Ectodermal cell (in vitro differentiated cells): ENCODE results near the gene BAIAP3.

Source experiments
- H3K27ac ChIP-seq: 2 replicates; pipeline ENCODE4 v1.7.0; 2013; ENCODE audit warnings: mild to moderate bottlenecking, low read depth, low read length; ENCODE audit not compliant: insufficient read depth, poor library complexity, severe bottlenecking
- H3K27me3 ChIP-seq: 2 replicates; pipeline ENCODE4 v1.7.0; 2013; ENCODE audit warnings: mild to moderate bottlenecking, low read length; ENCODE audit not compliant: insufficient read depth, control insufficient read depth, poor library complexity, severe bottlenecking
- H3K36me3 ChIP-seq: one replicate; pipeline ENCODE4 v1.7.0; 2013; ENCODE audit warnings: low read length; ENCODE audit not compliant: control insufficient read depth, insufficient read depth
- H3K4me1 ChIP-seq: one replicate; pipeline ENCODE4 v1.7.0; 2013; ENCODE audit warnings: low read length; ENCODE audit not compliant: control insufficient read depth, insufficient read depth
- H3K4me3 ChIP-seq: 2 replicates; pipeline ENCODE4 v1.7.0; 2013; ENCODE audit warnings: low read depth, low read length, control low read depth; ENCODE audit not compliant: insufficient read depth
- H3K9me3 ChIP-seq: 2 replicates; pipeline ENCODE4 v1.7.0; 2013; ENCODE audit warnings: mild to moderate bottlenecking, low read length, moderate library complexity; ENCODE audit not compliant: control insufficient read depth
- WGBS, 2 experiments: methylation state at CpG; one replicate each; pipeline ENCODE4 v1.1.7; 2013; ENCODE audit warnings: missing lambda C conversion rate in 2 of 2; 5-methylcytosine and 5-hydroxymethylcytosine counted together

Gene BAIAP3

DNA sequence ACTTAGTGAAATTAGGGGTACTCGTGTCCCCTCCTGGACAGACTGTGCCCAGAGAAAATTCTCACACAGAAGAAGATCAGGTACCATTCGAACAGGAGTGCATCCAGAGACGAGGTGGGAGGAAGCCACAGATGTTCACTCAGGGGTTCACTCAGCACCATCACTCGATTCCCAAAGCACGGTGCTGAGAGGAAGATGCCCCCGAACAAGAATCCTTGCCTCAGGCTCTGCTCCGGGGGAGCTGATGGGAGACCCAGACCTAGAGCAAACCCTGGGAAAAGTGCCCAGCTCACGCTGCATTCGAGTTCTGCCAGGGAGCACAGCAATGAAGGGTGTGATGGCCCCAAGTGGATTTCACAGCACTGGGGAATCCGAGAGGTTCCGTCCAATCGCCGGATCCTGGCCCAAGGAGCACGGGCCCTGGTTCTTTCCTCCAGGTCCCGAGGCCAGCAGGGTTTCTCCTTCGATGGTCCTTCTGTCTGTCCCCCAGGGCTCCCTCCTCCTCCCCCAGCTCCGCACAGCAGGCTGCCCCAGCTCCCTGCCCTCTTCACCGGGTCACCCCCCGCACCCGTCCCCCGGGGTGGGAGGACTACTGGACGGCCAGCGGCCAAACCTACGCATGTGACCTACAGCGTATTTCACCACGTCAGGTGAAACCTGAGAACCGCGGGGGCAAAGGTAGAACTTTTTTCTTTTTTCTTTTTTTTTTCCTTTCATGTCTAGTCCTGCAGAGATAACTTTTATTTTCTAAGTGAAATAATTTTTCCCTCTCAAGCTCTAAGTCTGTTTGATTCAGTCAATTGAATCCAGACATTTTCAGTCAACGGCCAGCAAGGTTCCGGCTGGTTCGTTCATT, 34.2 kb upstream of the BAIAP3 start:
- Histone ChIP-seq H3K9me3 (no peaks in the 10 kb centered on the region), H3K27me3 (peaks cover 7% of the 10 kb centered on the region), H3K4me3 (no peak overlapping the region), H3K36me3 (no peaks in the 10 kb centered on the region), H3K27ac (no peak overlapping the region), H3K4me1 (peaks cover 5% of the 10 kb centered on the region)
- 86 to 88% methylated on average over 31 of the region's 31 CpGs for WGBS, 2 experiments

DNA sequence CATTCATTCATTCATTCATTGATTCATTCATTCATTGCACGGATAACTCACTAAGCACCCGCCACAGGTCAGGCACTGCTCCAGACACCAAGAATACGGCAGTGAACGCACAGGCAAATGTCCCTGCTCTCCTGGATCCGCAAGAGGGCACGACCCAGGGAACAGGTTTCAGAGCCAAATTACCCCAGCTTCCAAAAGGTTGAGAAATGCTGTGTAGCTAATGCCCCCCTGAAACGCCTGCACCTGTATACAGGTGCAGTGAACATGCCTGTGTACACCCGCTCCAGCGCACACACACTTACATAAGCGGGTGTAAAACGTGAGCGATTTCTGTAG, 33.6 kb upstream of the BAIAP3 start:
- Histone ChIP-seq H3K36me3 (no peaks in the 10 kb centered on the region), H3K27me3 (peaks cover 7% of the 10 kb centered on the region), H3K4me3 (no peak overlapping the region), H3K27ac (no peak overlapping the region), H3K9me3 (no peaks in the 10 kb centered on the region), H3K4me1 (peaks cover 5% of the 10 kb centered on the region)
- WGBS, 2 experiments: 85 to 87% methylated on average over 12 of the region's 12 CpGs

DNA sequence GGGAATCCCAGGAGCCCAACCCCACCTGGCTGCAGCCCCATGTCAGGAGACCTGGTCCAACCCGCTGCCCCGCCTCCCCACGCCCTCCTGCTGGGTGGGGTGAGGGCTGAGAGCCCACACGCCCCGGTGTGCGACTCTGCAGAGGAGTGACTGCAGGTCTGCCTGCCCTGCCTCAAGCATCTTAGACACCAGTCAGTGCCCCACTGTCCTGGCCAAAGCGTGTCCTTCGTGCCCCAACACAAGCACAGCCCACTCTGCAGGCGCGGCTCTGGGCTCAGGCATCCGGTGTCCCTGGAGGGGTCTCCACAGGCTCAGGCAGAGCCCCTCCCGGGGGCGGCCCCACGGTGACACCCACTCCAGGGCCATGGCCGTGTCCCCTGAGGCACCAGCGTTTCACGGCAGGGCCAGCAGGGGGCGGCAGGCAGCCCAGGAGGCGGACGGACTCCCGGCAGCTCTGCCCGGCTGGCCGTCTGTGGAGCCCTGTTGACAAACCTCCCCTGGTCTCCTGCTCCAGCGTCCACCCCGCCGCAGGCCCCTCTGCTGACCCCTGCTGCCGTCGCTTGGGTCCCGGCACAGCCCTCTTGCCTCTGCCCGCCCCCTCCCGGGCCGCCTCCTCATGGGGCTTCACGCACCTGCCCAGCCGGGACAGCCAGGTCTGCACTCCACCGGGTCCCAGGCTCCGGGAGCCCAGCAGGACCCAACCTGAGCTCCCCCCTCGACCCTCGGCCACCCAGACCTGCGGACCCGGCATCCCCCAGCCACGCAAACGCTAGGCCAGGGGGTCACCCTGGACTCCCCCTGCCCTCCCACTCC, 32.6 kb upstream of the BAIAP3 start:
- no peak overlapping the region for H3K4me3 ChIP-seq
- no peak overlapping the region for H3K27ac ChIP-seq
- WGBS, 2 experiments: 29% methylated on average over 42 of the region's 42 CpGs
- H3K9me3 ChIP-seq: no peaks in the 10 kb centered on the region
- peaks cover 5% of the 10 kb centered on the region for H3K4me1 ChIP-seq
- H3K27me3 ChIP-seq: peaks cover 7% of the 10 kb centered on the region
- no peaks in the 10 kb centered on the region for H3K36me3 ChIP-seq

DNA sequence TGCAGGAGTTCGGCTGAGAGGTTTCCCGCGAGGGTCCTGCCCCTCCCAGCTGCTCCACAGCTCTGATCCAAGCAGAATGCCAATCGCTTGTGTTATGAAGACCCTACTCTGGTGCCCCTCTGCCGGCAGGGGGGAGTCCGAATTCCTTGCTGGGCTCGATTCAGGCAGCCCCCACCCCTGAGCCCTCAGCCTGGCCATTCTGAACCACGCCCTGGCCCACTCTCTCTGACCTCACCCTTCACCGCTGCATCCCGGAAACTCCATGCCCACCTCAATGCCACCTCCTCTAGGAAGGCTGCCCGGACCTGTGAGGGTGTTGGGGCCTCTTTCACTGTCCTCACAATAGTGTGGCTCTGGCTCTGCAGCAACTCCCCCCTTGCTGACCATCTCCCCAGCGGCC, 31.9 kb upstream of the BAIAP3 start:
- no peaks in the 10 kb centered on the region for H3K36me3 ChIP-seq
- H3K4me3 ChIP-seq: no peak overlapping the region
- WGBS, 2 experiments: 87 to 88% methylated on average over 12 of the region's 12 CpGs
- no peaks in the 10 kb centered on the region for H3K9me3 ChIP-seq
- no peak overlapping the region for H3K27ac ChIP-seq
- H3K27me3 ChIP-seq: peaks cover 7% of the 10 kb centered on the region
- H3K4me1 ChIP-seq: peaks cover 5% of the 10 kb centered on the region

DNA sequence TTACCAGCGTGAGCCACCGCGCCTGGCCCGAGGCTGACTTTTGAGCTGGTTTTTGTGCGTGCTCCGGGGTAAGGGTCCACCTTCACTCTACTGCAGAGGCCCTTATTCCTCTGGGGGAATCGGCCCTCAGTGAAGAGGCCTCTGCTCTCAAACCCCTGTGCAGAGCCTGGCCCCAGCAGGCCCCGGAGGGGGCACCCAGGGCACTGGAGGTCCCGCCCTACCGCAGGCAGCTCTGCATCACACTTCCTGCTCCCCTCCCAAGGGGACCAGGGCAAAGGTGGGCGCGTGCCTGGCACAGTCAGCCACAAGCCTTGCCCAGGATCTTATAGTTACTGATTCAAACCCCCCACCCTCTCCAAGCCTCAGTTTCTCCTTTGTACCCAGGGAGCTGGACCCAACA, 27.6 kb upstream of the BAIAP3 start:
- no peak overlapping the region for H3K4me3 ChIP-seq
- no peaks in the 10 kb centered on the region for H3K27me3 ChIP-seq
- no peak overlapping the region for H3K27ac ChIP-seq
- 86 to 88% methylated on average over 12 of the region's 12 CpGs for WGBS, 2 experiments
- H3K4me1 ChIP-seq: peaks cover under 1% of the 10 kb centered on the region
- H3K36me3 ChIP-seq: no peaks in the 10 kb centered on the region
- H3K9me3 ChIP-seq: no peaks in the 10 kb centered on the region

DNA sequence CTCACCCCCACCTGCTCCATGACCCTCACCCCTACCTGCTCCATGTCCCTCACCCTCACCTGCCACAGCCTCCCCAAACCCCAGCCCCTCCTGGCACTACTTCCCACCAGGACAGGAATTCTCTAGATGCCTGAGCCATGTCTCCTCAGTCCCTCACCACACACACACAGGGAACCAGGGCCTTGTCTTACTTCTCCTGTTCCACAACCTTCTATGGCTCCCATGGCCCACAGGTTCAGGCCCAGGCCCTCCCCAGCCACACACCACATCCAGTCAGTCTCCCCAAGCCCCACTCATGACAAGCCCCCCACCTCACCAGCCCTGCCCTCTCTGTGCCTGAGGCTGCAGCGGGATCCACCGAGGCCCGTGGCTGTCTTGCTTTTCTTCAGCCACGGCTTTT, 27.1 kb upstream of the BAIAP3 start:
- no peak overlapping the region for H3K4me3 ChIP-seq
- H3K4me1 ChIP-seq: peaks cover 2% of the 10 kb centered on the region
- H3K9me3 ChIP-seq: no peaks in the 10 kb centered on the region
- H3K27me3 ChIP-seq: no peaks in the 10 kb centered on the region
- no peak overlapping the region for H3K27ac ChIP-seq
- 69 to 70% methylated on average over 4 of the region's 4 CpGs for WGBS, 2 experiments
- no peaks in the 10 kb centered on the region for H3K36me3 ChIP-seq

DNA sequence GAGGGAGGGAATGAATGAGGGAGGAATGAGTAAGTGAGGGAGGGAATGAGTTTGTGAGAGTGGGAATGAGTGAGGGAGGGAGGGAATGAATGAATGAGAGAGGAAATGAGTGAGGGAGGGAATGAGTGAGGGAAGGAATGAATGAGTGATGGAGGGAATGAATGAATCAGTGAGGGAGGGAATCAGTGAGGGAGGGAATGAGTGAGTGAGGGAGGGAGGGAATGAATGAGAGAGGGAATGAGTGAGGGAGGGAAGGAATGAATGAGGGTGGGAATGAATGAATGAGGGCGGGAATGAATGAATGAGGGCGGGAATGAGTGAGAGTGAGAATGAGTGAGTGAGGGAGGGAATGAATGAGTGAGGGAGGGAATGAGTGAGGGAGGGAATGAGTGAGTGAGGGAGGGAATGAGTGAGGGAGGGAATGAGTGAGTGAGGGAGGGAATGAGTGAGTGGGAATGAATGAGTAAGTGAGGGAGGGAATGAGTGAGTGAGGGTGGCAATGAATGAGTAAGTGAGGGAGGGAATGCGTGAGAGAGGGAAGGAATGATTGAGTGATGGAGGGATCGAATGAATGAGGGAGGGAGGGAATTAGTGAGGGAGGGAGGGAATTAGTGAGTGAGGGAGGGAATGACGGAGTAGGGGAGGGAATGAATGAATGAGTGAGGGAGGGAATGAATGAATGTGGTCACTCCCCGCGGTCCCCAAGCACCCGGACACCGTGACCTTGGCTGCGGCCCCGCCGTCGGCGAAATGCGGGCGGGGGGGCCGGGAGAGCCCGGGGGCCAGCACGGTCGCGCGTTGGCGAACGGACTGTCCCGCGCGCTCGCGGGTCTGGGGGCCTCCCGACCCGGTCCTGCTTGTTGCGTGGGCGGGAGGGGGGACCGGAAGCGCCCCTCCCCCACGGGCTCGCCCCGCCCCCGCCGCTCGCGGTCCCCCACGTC, 25.1 kb upstream of the BAIAP3 start:
- 4 to 6% methylated on average over 42 of the region's 43 CpGs for WGBS, 2 experiments
- no peaks in the 10 kb centered on the region for H3K27me3 ChIP-seq

DNA sequence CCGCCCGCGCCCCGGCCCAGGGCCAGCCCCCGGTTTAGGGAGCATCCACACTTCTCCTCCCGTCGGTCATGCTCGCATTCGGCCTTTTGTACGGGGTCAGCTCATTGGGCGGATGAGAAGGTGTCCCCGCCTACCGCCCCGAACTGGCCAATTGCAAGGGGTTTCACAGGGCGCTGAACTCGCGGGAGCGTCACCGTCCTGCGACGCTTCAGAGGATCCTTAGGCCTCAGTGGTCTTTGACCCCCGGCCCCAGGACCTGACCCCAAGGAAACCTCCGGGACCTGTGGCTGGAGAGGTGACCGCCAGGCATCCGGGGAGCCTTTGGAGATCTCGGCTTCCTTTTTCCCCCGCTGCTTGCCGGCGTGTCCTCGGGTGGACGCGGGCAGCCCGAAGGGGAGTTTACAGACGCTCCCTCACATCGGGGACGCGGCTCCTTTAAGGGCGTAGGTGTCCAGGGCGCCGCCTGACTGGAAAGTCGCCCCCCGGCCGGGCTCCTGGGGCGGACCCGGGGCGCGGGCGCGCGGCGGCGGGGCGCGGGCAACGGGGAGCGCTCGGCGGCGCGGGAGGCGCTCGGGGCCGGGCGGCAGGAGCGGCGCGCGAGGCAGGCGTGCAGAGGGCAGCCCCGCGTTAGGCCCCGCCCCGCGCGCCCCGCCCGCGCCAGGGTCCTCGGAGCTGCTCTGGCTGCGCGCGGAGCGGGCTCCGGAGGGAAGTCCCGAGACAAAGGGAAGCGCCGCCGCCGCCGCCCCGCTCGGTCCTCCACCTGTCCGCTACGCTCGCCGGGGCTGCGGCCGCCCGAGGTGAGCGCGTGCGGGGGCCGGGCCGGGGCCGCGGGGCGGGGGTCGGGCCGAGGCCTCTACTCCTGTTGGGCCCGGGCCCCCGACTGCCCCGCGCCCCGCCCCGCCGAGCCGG, 24.2 kb upstream of the BAIAP3 start, which contains the start of gene UBE2I:
Gene UBE2I, plus strand, starts transcription at position 660 of the 909 bp plus-strand sequence. CDS start 4,395 bp downstream, outside the sequence.
- Histone ChIP-seq H3K27me3 (no peaks in the 10 kb centered on the region), H3K36me3 (peaks cover 17% of the 10 kb centered on the region), H3K4me3 (peak within 1 kb of the TSS; percentile 95), H3K27ac (peak within 1 kb of the TSS; percentile 100), H3K9me3 (no peaks in the 10 kb centered on the region), H3K4me1 (peaks cover 12% of the 10 kb centered on the region)
- WGBS, 2 experiments: 0% methylated on average over 117 of the region's 117 CpGs

More for the DNA sequence above, 25.1 kb upstream of the BAIAP3 start:
- H3K4me3 ChIP-seq: peak overlapping the region; percentile 57
- peaks cover 13% of the 10 kb centered on the region for H3K36me3 ChIP-seq
- peaks cover 12% of the 10 kb centered on the region for H3K4me1 ChIP-seq
- no peaks in the 10 kb centered on the region for H3K9me3 ChIP-seq
- peak overlapping the region; percentile 100 for H3K27ac ChIP-seq
